Measurements from ENCODE around the gene LINC00237. TPM values are rescaled to one million over a fixed set of nuclear protein-coding genes. Genes with fewer than 3 reads are reported as not detected.

Gene LINC00237
- total RNA-seq, 1 donor from 2014 or later = not detected

GRCh38 chr20:21125849-21126580 lies 19.9 kb upstream of the LINC00237 start, which contains the start of gene KIZ:
Gene KIZ (plus strand): TSS chr20:21126082. CDS start chr20:21126116, 34 bp downstream.
- ChIA-PET POLR2A (interaction anchor here (0.6 to 0.9 kb wide), 4 partner anchors 21 to 116 kb away, joined by 3 to 5 read pairs (median 3); no protein-coding TSS in a partner anchor), CTCF (interaction anchor here (1.4 kb wide), 1 partner anchor 110 kb away, joined by 4 read pairs; no protein-coding TSS in a partner anchor)
- DNase-seq (peak; percentile 100), ATAC-seq (ENCODE audit: low read depth) (peak; percentile 96)
- peak within 1 kb of the TSS; percentile 44 for H3K27ac Mint-ChIP-seq
- peaks cover 6% of the 10 kb centered on the region for H3K36me3 Mint-ChIP-seq (ENCODE audit: low read depth)
- TF ChIP-seq CTCF (IDR thresholded peaks at IDR 0.05) = no peak
- intact Hi-C loops (cut with micrococcal nuclease) = loop anchor here (1.0 to 10.0 kb wide), 7 partner anchors 26 to 1073 kb away; partner anchors contain the start of genes CFAP61, CRNKL1, RALGAPA2 and XRN2
- H3K27me3 Mint-ChIP-seq = peaks cover 6% of the 10 kb centered on the region
- H3K9me3 Mint-ChIP-seq = no peaks in the 10 kb centered on the region
- peak within 1 kb of the TSS; percentile 87 for H3K4me3 Mint-ChIP-seq
- H3K4me1 Mint-ChIP-seq = peaks cover 10% of the 10 kb centered on the region

GRCh38 chr20:21125072-21125848 lies 19.1 kb upstream of the LINC00237 start:
- peak overlapping the region; percentile 87 for H3K4me3 Mint-ChIP-seq
- peaks cover 8% of the 10 kb centered on the region for H3K27me3 Mint-ChIP-seq
- CTCF ChIA-PET = interaction anchor here (1.4 kb wide), 1 partner anchor 111 kb away, joined by 4 read pairs; no protein-coding TSS in a partner anchor
- TF ChIP-seq CTCF (IDR thresholded peaks at IDR 0.05) = no peak
- POLR2A ChIA-PET = interaction anchor here (0.9 kb wide), 2 partner anchors 24 to 116 kb away, joined by 3 read pairs; no protein-coding TSS in a partner anchor
- intact Hi-C loops (cut with micrococcal nuclease) = loop anchor here (1.0 to 10.0 kb wide), 4 partner anchors 25 to 1072 kb away; partner anchors contain the start of genes CFAP61, CRNKL1 and XRN2
- peak; percentile 2 for ATAC-seq (ENCODE audit: low read depth)
- no peak overlapping the region for H3K27ac Mint-ChIP-seq
- H3K4me1 Mint-ChIP-seq = peaks cover 10% of the 10 kb centered on the region
- no peak for DNase-seq
- H3K9me3 Mint-ChIP-seq = no peaks in the 10 kb centered on the region
- H3K36me3 Mint-ChIP-seq (ENCODE audit: low read depth) = peaks cover 4% of the 10 kb centered on the region

GRCh38 chr20:21124190-21124589 lies 18.0 kb upstream of the LINC00237 start:
- intact Hi-C loops (cut with micrococcal nuclease) = loop anchor here (2.0 to 10.0 kb wide), 2 partner anchors 459 to 1071 kb away; partner anchors contain the start of genes CFAP61 and CRNKL1
- Mint-ChIP-seq H3K9me3 (no peaks in the 10 kb centered on the region), H3K4me1 (peaks cover 10% of the 10 kb centered on the region), H3K27me3 (peaks cover 8% of the 10 kb centered on the region), H3K27ac (no peak overlapping the region), H3K36me3 (ENCODE audit: low read depth) (no peaks in the 10 kb centered on the region), H3K4me3 (peak overlapping the region; percentile 3)
- TF ChIP-seq CTCF (IDR thresholded peaks at IDR 0.05) = no peak
- ATAC-seq (ENCODE audit: low read depth) (no peak), DNase-seq (no peak)
- ChIA-PET CTCF (no interaction called here), POLR2A (no interaction called here)

- TF ChIP-seq CTCF (IDR thresholded peaks at IDR 0.05) = no peak
- Mint-ChIP-seq H3K4me3 (no peak overlapping the region), H3K9me3 (no peaks in the 10 kb centered on the region), H3K4me1 (no peaks in the 10 kb centered on the region), H3K36me3 (ENCODE audit: low read depth) (no peaks in the 10 kb centered on the region), H3K27me3 (peaks cover 25% of the 10 kb centered on the region), H3K27ac (no peak overlapping the region)
- ATAC-seq (ENCODE audit: low read depth) (no peak), DNase-seq (no peak)
- intact Hi-C loops (cut with micrococcal nuclease) = no loop called here
- POLR2A ChIA-PET = no interaction called here
- CTCF ChIA-PET = no interaction called here
These were observed 12.6 kb upstream of the LINC00237 start for GRCh38 chr20:21118782-21119181.

- no peak overlapping the region for H3K4me3 Mint-ChIP-seq
- no peak overlapping the region for H3K27ac Mint-ChIP-seq
- intact Hi-C loops (cut with micrococcal nuclease) = no loop called here
- POLR2A ChIA-PET = no interaction called here
- no peak for TF ChIP-seq CTCF (IDR thresholded peaks at IDR 0.05)
- peaks cover 31% of the 10 kb centered on the region for H3K27me3 Mint-ChIP-seq
- ATAC-seq (ENCODE audit: low read depth) (no peak), DNase-seq (no peak)
- H3K4me1 Mint-ChIP-seq = no peaks in the 10 kb centered on the region
- CTCF ChIA-PET = no interaction called here
- no peaks in the 10 kb centered on the region for H3K9me3 Mint-ChIP-seq
- H3K36me3 Mint-ChIP-seq (ENCODE audit: low read depth) = no peaks in the 10 kb centered on the region
These were observed 12.0 kb upstream of the LINC00237 start for GRCh38 chr20:21118138-21118537.

All from activated B cell treated with CpG ODN at 0.5 μM for 24 hours (primary cell).